GM21360 (cell line): ENCODE results near the gene PLA2G15.

Experiments used
- ATAC-seq: cut with Tn5 transposase; IDR thresholded peaks from one replicate; pipeline ENCODE4 v1.9.1; 2021; ENCODE audit warnings: mild to moderate bottlenecking, moderate library complexity; ENCODE audit not compliant: unreplicated experiment

The PLA2G15 gene

DNA sequence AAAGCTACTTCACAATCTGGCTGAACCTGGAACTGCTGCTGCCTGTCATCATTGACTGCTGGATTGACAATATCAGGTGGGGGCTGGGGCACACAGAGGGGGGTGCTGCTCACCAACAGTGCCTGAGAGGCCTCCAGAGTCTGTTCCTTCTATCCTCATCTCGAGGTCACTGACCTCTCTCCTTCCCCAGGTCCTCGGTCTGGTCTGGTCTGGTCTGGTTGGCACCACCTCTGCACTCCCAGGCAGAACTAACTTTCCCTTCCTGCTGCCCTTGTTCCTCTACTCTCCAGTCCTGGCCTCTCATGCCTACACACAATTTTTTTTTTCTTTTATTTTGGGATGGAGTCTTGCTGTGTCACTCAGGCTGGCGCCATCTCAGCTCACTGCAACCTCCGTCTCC, 4.2 kb downstream of the PLA2G15 start:
- ATAC-seq = no peak

DNA sequence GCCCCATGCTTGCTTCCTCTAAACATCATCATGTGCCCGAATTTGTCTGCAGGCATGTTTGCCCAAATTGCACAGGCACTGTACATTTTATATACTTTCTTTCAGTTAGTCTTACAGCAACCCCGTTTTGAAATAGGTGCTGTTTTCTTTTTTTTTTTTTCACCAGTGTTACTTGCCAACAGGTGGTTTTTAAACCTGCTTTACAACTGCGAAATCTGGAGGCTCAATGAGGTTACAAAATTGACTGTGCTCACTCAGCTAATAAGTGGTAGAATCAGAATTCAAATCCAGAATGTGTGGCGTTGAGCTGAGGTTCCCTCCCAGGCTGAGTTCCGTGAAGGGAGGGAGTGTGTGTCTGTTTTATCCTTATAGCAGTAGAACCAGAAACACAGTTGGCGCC, 5.8 kb downstream of the PLA2G15 start:
- ATAC-seq = no peak

DNA sequence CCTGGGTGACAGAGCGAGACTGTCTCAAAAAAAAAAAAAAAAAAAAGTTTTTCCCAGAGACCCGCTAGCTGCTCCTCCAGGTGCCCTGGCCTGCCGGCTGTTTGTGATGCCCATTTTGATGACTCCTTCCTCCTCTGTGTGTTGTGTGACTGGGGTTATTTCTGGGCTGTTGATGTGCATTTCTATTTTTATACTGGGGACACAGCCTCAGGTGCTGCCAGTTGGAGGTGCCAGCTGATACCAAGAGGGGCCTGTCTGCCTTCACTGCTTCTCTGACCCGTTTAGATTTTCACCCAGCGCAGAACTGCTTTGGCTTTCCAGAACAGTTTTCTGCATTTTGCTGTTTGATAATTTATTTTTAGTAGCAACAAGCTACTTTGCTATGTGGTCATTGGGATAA, 6.7 kb downstream of the PLA2G15 start:
- no peak for ATAC-seq

DNA sequence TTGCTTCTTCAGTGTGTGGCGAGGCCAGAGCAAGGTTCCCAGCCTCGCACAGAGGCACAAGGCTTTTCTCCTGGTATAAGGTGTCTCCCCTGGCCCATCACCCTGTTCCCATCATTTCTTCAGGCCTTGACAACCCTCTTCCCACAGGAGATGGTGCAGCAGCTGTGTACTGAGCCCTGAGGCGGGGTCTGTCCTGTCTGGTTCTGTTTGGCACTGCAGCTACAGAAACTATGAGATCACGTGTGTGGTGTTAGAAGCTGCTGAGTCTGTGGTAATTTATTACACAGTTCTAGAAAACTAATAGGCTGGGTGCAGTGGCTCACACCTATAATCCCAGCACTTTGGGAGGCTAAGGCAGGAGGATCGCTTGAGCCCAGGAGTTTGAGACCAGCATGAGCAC, 7.2 kb downstream of the PLA2G15 start:
- ATAC-seq = no peak

DNA sequence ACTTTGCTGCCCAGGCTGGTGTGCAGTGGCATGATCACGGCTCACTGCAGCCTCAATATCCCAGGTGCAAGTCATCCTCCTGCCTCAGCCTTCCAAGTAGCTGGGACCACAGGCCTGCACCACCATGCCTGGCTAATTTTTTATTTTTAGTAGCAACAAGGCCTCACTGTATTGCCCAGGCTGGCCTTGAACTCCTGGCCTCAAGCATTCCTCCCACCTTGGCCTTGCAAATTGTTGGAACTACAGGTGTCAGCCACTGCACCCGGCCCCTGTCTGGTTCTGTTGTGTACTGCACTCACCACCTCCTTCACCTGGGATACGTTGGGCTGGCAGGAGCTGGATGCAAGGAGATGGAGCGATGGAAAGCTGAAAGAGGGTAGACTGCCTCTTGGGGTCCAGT, 8.5 kb downstream of the PLA2G15 start:
- no peak for ATAC-seq

DNA sequence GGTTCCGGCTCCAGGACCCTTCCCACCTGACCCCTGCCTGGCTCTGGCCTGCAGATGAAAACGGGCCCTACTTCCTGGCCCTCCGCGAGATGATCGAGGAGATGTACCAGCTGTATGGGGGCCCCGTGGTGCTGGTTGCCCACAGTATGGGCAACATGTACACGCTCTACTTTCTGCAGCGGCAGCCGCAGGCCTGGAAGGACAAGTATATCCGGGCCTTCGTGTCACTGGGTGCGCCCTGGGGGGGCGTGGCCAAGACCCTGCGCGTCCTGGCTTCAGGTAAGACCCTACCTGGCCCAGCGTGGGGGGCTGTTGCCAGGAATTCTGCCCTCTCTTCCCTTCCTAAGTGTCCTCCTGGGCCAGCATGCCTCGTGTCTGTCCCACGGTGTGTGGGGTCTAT, 10.5 kb downstream of the PLA2G15 start:
- no peak for ATAC-seq

DNA sequence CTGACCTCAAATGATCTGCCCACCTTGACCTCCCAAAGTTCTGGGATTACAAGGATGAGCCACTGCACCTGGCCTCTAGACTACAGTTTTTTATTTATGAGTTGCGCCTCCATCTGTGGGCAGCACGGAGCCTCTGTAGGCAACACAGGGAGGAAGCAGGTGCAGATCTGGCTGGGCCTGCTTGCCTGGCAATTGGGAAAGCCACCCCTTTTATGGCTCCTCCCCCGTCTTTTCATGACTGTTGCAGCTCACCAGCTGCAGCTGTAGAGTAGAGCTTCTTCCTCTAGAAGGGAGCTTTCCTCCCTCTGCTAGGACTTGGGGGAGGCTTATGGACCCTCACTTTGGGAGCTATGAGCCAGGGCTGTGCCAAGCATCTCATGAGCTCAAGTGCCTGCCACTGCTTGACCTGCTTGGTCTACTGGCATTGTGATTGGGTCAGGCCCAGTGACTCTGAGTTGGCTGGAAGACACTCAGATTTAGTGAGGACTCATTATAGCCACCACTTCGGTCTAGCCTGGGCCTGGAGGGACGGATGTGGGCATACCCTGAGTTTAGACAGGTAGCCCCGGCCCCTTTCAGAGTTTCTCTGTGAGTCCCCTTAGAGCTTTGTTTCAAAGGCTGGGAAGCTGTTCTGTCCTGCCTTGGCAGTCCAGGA, 12.2 kb downstream of the PLA2G15 start:
- ATAC-seq = no peak

DNA sequence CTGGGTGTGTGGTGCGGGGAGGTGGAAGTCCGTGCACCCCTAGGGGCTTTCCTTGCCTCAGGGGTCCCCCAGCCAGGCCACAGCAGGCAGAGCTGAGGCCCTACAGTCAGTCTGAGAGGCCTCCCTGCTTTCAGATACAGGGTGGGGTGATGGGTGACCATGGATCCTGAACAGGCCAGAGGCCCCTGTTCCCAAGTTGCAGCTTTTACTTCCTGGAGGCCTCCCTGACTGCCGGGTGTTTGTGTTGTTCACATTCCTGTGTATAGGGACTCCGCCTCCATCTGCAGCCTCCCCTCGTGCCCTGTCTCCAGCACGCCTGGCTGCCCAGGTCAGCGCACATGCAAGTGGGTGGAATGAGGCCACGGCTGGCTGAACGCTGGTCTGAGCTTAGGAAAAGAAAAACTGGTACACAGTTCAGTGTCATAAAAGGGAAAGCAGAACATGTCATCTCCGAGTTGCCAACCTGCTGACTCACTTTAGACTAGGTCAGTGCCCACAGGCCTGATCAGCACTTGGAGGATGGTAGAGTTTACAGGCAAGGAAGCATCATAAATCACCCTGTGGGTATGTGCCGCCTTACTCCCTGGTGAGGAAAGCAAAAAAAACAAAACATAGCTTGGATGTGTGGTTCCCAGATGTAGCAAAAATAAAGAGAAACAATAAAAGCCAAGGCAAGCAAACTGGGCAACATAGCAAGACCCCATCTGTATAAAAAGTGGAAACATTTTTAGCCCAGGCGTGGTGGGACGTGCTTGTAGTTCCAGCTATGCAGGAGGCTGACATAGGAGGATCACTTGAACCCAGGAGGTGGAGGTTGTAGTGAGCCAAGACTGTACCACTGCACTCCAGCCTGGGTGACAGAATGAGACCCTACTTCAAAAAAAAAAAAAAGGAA, 13.0 kb downstream of the PLA2G15 start:
- no peak for ATAC-seq

DNA sequence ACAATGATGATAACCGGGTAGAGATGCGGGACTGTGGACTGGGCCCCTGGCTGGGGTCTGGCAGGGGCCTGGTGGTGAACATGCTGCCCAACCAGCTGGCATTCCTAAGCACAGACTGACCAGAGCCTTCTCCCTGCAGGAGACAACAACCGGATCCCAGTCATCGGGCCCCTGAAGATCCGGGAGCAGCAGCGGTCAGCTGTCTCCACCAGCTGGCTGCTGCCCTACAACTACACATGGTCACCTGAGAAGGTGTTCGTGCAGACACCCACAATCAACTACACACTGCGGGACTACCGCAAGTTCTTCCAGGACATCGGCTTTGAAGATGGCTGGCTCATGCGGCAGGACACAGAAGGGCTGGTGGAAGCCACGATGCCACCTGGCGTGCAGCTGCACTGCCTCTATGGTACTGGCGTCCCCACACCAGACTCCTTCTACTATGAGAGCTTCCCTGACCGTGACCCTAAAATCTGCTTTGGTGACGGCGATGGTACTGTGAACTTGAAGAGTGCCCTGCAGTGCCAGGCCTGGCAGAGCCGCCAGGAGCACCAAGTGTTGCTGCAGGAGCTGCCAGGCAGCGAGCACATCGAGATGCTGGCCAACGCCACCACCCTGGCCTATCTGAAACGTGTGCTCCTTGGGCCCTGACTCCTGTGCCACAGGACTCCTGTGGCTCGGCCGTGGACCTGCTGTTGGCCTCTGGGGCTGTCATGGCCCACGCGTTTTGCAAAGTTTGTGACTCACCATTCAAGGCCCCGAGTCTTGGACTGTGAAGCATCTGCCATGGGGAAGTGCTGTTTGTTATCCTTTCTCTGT, 14.0 kb downstream of the PLA2G15 start:
- no peak for ATAC-seq

DNA sequence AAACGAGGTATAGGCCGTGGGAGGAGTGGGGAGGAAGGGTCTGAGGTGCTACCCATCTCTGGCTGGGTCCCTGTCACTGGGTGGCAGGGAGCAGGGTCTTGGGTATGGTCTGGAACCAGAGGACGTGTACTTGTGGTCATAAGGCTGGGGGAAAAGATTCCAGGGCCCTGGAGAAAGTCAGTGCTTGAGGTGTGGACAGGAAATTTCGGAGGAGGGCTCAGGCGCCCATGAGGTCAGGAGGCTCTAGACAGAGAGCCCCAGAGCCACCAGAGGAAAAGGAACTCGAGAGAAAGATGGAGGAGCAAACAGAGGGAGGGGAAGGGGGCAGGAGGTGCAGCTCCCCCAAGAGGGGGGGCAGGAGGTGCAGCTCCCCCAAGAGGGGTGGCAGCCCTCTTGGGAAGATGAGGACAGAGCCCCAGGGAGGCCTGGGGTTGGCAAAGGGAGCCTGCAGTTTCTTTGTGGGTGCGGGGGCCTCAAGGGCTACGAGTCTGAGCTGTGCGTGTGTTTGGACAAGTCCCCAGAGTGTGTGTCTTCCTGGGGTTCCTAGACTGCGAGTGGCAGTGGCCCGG, 18.5 kb downstream of the PLA2G15 start:
- no peak for ATAC-seq

DNA sequence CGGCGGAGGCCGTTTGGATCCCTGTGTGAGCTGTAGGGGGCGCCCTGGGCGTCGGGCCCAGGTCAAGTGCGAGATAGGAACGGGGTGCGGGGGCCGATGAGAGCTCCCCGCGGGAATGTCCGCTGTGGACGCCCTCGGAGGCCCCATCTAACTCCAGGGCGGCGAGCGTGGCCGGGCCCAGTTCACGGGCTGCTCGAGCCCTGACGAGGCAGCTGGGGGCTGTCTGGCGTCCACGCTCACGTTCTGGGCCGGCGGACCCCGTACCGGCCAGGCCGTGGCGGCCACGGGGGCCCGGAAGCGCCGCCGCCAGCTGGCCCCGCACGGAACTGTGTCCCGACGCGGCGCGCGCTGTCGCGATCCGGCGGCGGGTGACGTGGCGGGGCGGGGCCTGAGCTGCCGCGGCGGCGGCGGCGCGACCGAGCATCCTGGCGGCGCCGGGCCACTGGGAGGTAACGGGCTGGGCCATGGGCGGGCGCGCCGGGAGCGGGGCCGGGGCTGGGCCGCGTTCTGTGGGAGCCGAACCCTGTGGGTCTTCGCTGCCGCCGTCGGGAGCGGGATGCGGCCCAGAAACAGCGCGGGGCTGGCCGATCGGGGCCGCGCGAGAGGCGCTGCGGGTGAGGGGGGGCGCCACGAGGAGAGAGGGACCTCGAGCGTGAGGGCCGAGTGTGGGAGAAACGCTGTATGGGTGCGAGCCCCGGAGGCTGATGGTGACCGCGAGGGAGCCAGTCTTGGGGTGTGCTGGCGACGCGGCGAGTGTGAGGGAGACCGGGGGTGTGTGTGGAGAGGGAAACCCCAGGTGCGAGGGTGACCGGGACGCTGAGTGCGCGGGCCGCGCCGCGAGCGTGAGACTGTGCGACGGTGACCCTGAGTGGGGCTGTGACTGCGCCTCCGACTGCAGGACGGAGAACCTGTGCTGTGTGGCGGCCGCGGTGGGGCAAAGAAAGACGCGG, 19.2 kb downstream of the PLA2G15 start, which contains the start of gene SLC7A6:
TSS of gene SLC7A6 (plus strand) at position 399 of the 950 bp plus-strand sequence. CDS start 10,201 bp downstream, outside the sequence.
- ATAC-seq = peak; percentile 52

DNA sequence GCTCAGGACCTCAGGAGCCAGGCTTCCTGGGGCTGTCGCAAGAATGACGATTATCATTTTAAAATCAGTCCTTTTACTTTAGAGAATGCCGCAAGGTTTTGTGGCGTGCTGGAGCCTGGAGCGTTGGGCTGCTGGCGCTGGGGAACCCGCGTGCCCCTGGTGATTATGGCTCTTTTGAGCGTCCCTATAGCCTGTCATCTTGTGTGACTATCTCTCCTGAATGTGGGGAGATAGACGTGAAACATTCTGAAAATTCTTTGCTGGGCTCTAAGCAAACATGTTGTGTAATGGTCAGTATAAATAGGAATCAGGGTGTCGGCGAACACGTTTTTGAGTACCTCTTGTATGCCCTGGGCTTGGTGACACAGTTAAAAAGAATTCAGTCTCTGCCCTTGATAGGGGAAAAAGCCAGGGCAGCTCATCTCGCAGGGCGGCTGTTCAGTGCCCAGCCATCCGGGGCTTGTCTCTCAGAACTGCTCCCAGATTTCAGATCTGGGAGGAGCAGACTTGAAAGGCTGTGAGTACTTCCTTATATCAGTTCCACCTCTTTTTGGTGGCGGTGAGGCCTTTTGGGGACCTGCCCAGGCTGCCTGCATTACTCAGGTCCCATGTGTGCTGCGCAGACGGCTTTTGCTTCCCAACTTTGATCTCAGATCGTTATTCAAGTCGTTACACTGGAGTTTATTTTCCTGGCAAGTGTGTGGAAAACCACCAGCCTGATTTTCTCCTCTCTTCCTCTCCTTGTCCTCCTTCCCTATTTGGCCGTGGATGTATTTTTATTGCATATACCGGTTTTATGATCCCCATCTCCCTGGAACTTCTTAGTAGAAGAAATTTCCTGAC, 20.1 kb downstream of the PLA2G15 start:
- ATAC-seq = no peak

DNA sequence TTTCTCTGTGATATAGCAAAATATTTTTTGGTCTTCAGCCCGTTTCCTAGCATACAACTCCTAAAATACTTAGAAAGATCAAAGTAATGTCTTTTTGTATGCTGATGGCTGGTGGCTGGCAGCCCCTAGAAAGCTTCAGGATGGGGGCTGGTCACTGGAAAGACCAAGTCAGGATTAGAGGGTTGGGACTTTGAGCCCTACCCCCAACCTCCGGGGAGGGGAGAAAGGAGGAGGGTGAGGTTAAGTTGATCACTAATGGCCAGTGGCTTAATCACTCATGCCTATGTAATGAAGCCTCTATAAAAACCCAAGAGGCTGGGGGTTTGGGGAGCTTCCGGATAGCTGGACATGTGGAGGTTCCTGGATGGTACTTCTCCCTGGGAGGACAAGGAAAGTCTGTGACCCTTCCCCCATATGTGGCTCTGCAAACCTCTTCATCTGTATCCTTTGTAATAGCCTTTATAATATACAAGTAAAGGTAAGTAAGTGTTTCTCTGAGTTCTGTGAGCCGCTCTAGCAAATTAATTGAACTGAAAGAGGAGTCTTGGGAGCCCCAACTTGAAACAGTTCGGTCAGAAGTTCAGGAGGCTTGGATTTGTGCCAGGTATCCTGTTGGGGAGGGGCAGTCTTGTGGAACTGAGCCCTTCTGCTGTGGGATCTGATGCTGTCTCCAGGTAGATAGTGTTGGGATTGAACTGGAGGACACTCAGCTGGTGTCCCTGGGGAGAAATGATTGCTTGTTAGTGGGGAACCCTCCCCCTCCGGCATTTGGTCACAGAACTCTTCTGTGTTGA, 22.6 kb downstream of the PLA2G15 start:
- ATAC-seq = no peak

DNA sequence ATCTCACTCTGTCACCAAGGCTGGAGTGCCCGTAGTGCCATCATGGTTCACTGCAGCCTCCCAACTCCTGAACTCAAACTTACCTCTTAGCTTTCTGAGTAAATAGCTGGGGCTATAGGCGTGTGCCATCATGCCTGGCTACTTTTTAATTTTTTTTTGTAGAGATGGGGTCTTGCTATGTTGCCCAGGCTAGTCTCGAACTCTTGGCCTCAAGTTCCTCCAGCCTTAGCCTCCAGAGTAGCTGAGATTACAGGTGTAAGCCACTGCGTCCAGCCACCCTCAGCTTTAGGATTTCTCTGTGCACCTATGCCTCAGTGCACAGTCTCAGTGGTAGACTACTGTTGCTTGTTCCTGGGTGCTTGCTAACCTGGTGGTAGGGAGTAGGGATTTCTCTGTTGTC, 24.6 kb downstream of the PLA2G15 start:
- no peak for ATAC-seq

DNA sequence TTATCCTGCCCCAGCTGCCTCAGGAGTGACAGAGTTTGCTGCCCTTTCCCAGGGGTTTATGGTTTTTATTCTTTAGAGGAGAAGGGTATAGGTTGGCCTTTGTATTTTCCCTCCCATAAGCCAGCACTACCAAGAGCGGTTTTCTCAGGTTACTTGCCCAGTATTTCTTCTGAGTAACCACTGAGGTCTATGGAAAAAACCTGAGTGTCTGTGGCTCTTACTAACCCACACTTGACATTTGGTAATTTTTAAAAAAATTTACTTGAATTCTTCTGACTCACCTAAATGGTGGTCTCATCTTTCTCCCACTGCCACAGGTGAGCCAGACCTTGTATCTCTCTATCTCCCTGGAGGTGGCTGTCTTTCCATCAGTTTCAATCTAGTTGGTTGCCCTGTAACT, 25.2 kb downstream of the PLA2G15 start:
- no peak for ATAC-seq

DNA sequence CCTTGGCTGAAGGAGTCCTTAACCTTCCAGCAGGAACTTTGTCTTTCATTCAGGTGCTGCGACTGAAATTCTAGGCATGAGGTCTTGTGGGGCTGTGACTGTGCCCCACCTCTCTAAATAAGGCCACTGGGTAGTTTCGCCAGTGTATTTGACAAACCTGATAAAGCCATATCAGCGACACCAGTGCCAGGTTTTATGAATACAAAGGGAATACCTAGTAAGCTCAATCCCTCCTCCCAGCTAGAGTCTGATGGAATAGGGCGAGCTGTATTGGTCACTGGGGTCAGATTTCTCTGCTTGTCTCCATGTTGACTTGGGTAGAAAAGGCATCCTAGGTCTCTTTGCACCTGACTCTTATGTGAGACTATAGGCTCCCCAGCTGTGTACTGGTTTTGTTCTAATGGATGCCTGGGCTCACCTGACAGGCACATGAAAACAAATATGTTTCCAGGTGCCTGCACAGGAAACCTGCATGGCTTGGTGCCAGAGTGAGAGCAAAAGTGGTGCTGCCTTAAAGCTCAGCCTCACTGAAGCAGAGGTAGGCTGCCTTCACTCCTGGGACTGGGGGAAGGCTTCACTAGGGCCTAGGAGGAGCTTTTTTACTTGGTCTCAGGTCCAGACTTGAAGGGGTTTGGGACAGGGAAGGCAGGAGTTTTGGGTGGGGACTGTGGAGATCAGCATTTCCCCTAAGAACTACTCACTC, 27.5 kb downstream of the PLA2G15 start:
- no peak for ATAC-seq

DNA sequence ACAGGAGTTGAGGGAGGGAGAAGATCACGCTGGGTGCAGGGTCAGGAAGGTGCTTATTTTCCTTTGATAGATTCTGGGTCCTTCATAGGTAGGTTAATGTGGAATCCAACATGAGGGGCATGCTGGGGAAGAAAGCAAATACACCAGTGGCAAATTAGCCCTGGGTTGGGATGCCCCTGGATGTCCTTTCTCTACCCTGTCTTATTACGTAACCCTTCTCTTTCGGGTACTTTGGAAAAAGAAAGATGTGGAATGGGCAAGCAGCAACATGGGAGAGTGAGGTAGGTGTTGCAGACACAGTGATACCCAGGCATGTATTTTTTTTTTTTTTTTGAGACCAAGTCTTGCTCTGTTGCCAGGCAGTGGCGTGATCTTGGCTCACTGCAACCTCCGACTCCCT, 28.3 kb downstream of the PLA2G15 start:
- ATAC-seq = no peak

DNA sequence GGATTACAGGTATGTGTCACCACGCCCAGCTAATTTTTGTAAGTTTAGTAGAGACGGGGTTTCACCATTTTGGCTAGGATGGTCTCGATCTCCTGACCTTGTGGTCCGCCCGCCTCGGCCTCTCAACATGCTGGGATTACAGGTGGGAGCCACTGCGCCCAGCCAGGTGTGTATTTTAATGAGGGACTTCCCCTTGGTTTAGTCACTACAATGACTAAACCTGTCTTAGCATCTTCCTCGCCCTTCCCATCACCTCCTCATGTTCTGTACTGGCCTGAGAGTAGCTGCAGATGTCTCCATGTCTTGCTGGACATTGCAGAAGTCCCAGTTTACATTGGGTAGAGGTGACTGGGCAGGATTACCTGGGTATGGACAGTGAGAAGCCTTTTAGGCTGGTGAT, 28.7 kb downstream of the PLA2G15 start:
- ATAC-seq = no peak
